ENCODE results near the gene MACROD2.
"Not testable (repeated sequence)": the region's sequence is repeated elsewhere in the genome, so short reads cannot be mapped to it uniquely, and the experiment has no call there.

MACROD2 gene

GRCh38 chr20:14889496-14890255 lies 894.4 kb downstream of the MACROD2 start:
- DNase-seq, result no peak

- no peak for DNase-seq
These were observed 895.4 kb downstream of the MACROD2 start for GRCh38 chr20:14890713-14891112.

- DNase-seq, result no peak
These were observed 897.5 kb downstream of the MACROD2 start for GRCh38 chr20:14892782-14893181.

- no peak for DNase-seq
These were observed 901.3 kb downstream of the MACROD2 start for GRCh38 chr20:14896569-14896968.

GRCh38 chr20:14897608-14898007 lies 902.3 kb downstream of the MACROD2 start:
- no peak for DNase-seq

- DNase-seq, result no peak
These were observed 907.2 kb downstream of the MACROD2 start for GRCh38 chr20:14902432-14903089.

- no peak for DNase-seq
These were observed 911.7 kb downstream of the MACROD2 start for GRCh38 chr20:14906908-14907434.

GRCh38 chr20:14910126-14910525 lies 914.8 kb downstream of the MACROD2 start:
- DNase-seq, result no peak

- DNase-seq, result no peak
These were observed 918.7 kb downstream of the MACROD2 start for GRCh38 chr20:14913896-14914620.

- DNase-seq, result no peak
These were observed 919.3 kb downstream of the MACROD2 start for GRCh38 chr20:14914633-14915032.

GRCh38 chr20:14915356-14915755 lies 920.0 kb downstream of the MACROD2 start:
- no peak for DNase-seq

- DNase-seq, result no peak
These were observed 921.1 kb downstream of the MACROD2 start for GRCh38 chr20:14916360-14916920.

- DNase-seq, result no peak
These were observed 923.0 kb downstream of the MACROD2 start for GRCh38 chr20:14918281-14918680.

- DNase-seq, result no peak
These were observed 923.7 kb downstream of the MACROD2 start for GRCh38 chr20:14918976-14919375.

- peak; percentile 8 for DNase-seq
These were observed 924.3 kb downstream of the MACROD2 start for GRCh38 chr20:14919501-14920081.

GRCh38 chr20:14921513-14921912 lies 926.2 kb downstream of the MACROD2 start:
- DNase-seq, result no peak

- no peak for DNase-seq
These were observed 927.4 kb downstream of the MACROD2 start for GRCh38 chr20:14922503-14923267.

- DNase-seq, result no peak
These were observed 929.1 kb downstream of the MACROD2 start for GRCh38 chr20:14924433-14924832.

GRCh38 chr20:14925300-14925699 lies 930.0 kb downstream of the MACROD2 start:
- DNase-seq, result no peak

GRCh38 chr20:14926436-14926835 lies 931.1 kb downstream of the MACROD2 start:
- not testable (repeated sequence) for DNase-seq

GRCh38 chr20:14928083-14928482 lies 932.8 kb downstream of the MACROD2 start:
- no peak for DNase-seq

- DNase-seq, result no peak
These were observed 934.1 kb downstream of the MACROD2 start for GRCh38 chr20:14929388-14929787.

Measured in midbrain (tissue), 1 donor.